DMS153 (cell line): ENCODE measurements around the gene ZNF467.

Source experiments
- DNase-seq: peaks from one replicate; lab custom pipeline; 2025; lab: John Stamatoyannopoulos, UW

Gene ZNF467

DNA sequence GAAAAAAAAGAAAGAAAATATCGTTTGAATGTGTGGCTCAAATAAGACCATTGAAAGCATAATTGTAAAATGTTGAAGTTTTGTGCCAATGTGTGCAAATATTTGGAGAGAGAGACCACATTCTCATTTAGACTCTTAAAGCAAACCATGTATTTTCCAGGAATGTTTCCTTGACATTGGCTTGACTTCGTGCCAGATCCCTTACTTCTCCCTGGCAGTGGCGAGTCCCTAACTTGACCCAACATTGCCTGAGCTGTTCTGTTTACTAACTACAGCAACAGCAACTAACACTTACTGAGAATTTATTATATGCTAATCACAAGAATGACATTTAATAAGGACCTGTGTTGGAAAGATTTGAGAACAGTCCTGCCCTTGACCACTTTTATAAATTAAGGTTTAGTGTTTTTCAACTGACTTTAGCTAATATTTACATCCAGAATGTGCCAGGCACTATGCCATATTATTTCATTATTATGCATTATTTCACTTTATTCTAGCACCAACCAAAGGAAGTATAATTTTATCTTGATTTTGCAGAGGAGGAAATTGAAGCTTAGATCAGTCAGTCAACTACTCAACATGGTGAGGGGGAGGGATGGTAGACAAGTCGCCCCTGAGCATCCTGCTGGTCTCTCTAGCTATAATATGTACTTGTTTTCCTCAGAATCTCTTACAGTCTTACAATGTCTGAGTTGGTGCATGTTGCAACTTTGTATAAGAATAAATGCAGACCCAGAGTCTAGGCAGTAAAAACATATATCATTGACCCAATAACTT, 29.7 kb downstream of the ZNF467 start:
- no peak for DNase-seq

DNA sequence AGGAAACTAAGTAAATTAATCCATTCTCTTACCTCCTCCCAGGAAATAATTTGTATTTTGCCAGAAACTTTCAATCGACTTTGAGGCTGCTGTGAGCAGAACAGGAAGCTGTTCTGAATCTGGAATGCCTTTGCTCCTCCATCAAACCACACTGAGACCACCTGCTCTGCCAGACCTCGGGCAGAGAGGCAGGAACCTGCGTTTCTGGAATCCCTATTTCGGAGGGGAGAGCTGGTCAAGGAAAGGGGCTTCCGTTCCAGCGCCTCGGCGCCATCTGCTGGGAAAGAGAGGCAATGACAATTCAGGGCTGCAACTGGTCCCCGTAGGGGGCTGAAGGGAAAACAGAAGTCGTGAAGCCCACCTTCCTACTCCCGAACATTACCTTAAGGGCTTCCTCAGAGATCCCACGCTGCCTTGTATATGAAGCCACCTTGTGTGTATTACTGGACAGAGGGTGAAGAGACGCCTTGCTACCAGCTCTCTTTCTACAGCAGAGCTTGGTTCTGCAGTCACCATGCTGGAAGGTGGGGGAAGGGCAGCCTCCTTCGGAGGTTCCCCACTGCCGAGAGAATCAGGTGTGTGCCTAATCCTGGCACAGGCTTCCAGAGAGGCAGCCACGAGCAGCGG, 31.2 kb downstream of the ZNF467 start:
- DNase-seq: peak; percentile 25

DNA sequence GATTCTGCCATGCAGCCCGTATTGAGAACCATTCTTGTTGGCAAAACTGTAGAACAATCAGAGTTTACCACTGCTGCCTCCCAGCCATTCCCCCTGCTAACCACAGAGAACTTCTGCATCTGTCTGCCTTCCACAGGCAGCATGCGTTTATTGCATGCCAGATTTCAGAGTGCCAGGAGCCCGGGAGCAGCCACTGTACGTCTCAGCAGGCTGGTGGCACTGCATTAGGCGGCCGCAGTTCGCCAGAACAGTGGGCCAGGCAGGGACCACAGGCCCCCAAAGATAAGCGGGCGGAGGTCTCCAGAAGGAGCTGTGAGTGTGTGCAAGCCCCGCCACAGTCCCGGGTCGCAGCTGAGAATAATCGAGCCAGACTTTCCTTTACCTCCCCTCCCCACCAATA, 31.8 kb downstream of the ZNF467 start:
- no peak for DNase-seq

DNA sequence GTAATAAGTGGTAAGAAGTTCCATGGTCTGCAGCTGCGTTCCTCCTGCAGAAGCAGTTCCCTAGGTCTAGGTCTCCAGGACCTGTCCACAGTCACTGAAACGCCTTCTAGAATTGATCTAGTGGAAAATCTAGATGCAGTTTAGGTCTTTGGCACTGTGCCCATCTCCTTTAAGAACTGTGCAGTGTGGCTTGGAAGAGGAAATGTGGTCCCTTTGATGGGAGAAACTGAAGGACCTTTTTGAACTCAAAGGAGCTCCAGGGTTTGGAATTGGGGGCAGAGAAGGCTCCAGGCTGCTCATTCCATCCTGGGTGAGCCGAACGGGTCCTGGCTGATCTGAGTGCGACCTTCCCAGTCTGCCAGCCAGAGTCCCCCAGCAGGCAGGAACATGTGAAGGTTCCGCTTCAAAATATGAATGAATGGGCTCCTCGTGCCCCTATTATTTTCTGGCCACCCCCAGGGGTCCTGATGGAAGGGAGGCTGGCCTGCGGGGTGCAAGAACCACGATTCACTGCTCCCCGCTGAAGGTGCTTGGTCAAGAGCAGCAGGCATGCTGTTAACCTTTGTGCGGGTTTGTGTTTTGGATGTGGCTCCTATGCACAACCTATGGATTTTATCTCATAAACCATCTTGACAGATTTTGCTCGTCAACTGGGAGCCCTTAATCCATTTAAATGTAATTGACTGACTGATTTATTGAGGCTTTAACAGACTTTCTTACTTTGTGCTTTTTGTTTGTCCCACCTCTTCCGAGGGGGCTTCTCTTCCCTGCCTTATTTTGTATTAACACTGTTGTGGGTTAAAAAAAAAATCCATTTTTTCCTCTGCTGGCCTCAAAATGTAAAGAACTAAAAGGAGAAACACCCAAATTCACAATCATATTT, 36.7 kb downstream of the ZNF467 start:
- no peak for DNase-seq

DNA sequence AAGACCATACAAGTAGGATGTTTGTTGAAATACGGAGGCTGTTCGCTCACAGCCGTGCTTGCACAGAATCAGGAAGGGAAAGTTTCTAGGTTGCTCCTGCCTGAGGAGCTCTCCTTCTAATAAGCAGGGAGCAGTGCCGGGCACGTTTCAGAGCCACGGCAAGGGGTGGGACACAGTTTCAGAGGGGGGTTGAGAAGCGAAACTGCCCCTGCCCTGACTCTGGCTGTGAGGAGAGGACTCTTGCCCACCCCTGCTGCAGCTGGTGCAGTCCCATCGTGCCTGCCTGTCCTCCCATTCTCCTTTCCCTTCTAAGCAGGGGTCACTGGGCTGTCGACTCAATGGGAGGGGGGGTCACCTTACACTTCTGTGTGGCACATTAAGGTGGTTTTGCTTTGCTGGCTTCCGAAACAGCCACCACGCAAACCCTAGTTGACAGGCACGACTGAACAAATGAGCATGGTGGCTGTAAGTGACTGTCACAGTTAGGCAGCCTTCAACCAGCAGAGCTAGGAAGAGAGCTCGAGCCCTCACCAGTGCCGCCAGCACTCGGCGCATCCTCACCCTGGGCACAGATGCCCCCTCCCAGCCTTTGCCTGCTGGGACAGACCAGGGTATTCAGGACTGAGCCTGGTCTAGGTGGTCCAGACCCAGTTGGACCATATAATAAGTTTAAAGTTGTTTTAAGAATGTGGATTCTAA, 37.5 kb downstream of the ZNF467 start:
- DNase-seq: no peak

DNA sequence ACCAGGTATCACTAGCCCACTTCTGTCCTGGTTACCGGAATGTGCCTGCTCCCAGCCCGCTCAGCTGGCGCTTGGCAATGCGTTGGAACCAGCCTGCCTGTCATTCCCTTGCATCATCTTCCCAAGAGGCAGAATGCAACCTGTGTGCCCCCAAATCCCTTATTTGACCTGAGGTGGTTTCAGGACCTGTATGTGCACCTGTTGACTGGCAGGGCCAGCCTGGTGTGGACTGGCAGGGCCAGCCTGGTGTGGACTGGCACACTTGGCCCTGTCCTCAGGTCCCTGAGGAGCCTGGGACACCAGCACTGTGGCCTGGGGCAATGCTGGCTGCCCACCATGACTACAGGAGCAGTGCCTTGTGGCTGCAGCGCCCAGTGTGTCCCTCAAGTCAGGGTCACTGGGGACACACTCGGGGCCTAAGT, 38.2 kb downstream of the ZNF467 start:
- no peak for DNase-seq

DNA sequence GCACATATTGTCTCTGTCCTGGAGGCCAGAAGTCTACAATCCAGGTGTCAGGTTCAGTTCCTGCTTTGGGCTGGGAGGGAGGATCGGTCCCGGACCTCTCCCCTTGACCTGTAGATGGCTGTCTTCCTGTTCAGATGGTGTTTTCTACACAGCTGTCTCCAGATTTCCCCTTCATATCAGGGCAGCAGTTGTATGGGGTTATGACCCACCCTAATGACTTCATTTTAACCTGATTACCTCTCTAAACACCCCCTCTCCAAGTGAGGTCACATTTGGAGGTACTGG, 38.7 kb downstream of the ZNF467 start:
- peak; percentile 25 for DNase-seq

DNA sequence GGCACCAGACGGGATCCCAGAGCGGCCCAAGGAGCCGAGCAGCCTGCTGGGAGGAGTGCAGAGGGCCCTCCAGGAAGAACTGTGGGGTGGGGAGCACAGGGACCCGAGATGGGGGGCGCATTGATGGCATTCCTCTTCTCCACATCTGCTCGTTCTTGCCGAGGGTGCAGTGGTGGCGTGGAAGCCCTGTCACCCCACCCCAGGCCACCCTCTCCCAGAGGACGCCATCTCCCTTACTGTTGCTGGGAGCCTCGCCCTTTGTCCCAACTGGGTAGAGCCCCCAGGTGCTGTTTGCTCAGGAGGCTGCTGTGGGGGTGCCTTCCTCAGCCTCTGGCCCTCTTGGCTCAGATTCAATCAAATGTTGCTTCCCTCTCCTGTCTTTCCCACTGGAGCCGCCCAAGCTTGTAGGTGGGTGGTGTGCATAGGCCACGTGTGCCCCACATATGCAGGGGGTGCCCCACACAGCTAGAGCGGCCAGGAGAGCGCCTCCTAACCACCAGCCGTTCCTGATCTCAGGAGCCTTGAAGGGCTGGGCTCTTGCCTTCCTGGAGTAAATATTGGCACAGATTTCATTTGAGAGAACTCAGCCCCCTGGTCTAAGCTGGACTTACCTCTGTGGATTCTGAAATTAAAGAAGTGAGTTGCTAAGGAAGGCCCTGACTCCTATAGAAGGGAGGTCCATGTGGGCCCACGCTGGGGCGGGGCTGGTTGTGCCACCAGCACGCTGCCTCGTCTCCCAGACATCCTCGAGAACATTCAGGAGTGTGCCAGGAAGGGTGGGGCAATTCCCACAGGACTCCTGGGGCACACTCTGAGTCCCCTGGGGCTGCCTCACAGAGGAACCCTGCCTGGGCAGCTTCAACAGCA, 39.2 kb downstream of the ZNF467 start:
- DNase-seq: no peak

DNA sequence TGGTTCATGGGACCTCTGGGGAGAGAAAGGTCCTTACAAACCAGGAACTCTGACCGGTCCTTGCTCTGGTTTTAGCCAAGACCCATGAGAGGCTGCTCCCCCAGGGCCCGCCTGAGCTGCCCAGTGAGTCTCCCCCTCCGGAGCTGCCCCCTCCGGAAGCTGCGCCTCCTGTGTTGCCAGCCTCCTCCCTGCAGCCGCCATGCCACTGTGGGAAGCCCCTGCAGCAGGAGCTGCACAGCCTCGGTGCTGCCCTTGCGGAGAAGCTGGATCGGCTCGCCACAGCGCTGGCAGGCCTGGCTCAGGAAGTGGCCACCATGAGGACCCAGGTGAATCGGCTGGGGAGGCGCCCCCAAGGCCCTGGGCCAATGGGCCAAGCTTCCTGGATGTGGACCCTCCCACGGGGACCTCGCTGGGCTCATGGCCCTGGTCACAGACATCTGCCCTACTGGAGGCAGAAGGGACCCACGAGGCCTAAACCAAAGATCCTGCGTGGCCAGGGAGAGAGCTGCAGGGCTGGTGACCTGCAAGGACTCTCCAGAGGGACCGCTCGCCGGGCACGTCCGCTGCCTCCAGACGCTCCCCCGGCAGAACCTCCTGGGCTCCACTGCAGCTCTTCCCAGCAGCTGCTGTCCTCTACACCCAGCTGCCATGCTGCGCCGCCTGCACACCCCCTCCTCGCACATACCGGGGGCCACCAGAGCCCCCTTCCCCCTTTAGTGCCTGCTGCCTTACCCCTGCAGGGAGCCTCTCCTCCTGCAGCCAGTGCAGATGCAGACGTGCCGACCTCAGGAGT, 40.1 kb downstream of the ZNF467 start:
- DNase-seq: no peak

DNA sequence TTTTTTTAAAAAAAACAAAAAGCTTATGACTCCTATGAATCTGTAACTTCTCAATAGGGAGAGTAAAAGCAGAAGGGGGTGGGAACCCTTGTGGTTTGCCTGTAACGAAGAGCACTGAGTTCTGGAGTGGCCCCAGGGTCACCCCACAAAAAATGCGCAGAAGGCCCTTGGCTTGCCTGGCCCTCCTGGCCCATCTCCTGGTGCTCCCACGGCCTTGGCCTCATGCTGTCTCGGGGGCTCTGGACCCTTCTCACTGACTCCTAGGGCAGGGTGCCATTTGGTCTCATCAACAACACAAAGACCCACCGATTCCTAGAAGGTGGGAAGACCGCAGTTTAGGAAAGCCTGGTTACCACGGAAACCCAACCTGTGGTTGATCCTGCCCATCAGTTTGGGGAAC, 40.8 kb downstream of the ZNF467 start:
- DNase-seq: no peak

DNA sequence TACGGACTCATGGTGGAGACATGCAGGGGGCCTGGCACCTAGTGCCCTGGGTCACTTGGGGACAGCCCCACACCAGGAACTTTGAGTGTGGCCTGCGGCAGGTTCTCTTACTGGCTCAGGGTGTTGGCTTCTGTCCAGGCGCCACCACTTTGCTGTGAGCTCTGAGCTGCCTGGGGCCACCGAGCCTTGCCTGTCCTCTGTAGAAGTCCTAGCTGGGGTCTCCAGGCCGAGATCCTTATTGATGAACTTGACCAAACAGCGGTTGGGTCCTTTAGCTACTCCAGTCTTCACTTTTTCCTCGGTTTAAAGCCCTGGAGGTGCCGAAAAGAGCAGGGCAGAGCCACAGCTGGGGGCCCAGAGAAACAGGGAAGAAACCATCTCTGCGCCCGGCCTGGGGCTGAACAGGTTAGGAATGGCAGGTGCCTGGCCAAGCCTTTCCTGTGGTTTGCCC, 41.3 kb downstream of the ZNF467 start:
- DNase-seq: no peak

DNA sequence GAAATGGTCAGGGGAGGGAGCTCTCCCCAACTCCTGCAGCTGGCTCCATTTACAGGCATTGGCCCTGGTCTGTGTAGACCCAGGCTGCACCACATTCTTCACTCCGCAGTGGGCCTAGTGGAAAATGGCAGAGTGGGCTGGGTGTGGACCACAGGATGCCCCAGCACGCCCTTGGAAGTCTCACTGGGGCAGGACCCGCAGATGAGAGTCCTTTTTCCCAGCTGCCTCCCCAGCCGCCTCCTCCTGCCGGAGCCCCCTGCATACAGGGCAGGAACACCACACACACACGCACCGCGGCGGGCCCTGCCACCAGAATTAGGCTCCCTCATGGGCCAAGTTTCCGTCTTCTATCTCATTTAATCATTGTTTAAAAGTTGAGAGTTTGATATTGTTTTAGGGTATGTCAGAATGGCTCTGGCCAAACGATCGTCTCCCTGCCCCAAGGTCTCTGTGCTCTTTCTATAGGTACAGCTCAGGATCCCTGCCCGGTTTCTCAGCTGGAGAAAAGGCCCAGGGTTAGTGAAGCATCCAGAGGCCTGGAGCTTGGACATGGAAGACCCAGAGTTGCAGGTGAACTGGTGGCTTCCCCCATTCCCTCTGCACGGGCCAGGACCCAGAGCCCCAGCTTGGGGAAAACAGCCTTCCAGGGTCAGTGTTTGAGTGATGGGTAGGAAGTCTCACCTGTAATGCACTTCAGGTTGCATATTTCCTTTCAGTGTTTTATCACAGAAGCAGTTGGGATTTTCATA, 42.0 kb downstream of the ZNF467 start:
- no peak for DNase-seq

DNA sequence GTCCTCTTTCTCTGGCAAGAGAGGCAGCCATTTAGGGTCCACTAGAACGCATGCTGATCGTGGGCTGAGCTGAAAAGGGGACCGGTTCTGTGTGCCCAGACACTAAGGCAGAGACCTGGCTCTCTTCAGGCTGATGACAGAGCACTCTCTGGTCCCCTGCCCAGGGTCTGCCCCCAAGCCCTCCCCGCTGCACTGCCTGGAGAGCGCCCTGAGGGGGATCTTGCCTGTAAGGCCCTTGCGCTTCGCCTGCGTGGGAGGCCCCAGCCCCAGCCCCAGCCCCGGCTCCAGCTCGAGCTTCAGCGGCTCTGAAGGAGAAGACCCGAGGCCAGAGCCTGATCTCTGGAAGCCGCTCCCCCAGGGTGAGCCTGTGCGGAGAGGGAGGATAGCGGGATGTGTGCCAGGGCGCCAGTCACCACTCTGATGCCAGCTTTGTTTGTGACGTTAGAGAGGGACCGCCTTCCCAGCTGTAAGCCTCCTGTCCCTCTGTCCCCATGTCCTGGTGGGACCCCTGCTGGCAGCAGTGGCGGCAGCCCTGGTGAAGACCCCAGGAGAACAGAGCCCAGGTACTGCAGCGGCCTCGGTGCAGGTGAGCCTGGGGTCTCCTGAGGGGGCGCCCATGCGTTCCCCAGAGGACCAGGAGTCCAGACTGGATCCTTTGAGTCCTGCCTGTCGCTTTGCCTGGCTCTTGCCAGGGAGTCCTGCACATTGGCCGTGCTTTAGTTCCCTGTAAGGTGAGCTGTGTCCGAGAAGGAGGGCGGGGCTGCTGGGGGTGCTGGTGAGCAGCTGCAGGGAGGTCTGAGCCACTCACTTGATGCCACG, 43.2 kb downstream of the ZNF467 start:
- no peak for DNase-seq

DNA sequence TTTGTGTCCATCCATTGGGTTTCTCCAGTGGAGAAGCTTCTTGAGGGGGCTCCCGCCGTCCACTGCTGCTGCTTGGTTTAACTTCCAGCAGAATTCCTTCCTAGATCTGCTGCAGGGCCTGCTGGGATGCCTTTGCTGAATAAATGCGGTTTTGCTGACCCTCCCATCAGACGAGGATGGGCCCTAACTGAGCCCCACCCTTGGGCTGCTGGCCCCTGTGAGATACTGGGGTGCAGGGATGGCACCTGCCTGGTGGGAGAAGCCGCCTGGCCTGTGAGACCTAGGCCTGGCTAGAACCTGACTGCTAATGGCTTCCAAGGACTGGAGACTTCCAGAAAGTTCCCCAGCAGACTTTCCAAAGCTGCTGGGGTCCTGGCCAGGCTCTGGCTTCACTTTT, 43.8 kb downstream of the ZNF467 start:
- no peak for DNase-seq

DNA sequence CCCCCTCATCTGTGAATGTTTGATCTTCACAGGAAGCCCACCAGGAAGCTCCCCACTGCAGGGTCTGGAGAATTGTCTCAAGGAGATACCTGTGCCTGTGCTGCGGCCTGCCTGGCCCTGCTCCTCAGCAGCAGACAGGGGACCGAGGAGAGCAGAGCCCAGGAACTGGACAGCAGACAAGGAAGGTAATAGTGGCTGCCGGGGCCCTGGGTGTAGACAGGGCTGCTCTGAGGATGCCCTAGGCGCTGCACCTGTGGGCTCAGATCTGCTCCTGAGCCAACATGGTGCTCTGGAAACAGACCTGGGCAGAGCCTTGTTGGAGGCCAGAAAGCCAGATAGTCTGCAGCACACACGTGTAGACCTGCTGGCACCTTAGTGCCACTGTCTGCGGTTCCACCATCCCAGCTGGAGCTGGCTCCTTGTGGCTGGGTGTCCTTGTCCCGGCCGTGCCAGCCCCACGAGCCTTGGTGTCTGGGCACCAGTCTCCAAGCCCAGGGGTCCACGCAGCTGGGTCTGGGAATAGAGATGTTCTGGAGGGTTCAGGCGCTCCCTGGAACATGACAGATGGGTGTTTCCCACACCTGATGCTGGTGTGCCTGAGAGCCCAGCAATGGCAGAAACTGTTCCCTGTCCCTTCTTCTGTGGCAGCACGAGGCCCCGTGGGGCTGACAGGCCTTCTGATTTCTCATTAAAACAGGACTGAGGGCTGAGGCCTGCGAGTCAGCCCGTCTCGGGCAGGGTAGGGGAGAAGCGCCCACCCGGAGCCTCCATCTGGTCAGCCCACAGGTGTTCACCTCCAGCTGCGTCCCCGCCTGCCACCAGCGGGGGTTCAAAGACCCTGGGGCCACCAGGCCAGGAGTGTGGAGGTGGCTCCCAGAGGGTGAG, 44.7 kb downstream of the ZNF467 start:
- no peak for DNase-seq

DNA sequence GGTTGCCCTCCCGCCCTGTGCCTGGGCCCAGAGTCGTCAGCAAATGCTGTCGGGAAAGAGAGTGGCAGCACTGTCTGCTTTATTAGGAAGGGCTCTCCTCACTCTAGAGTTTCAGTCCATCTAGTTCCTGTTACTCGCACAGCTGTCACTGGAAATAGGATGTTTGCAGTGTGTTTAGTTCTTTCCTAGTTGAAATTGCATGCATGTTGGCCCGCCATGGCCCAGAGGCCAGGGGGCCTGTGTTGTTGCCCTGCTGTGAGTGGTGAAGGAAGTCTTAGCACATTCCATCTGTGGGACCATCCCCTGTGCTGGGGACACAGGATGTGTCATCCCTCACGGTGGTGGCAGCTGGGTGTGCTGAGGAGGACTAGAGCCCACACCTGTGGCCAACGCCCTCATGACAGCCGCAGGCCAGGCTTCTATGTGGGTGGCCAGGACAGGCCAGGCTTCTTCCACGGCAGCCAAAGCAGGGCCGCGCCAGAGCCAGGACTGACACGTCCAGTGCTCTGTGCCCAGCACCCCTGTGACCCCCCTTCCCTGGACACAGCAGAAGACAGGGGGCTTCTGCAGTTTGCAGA, 45.4 kb downstream of the ZNF467 start:
- DNase-seq: no peak

DNA sequence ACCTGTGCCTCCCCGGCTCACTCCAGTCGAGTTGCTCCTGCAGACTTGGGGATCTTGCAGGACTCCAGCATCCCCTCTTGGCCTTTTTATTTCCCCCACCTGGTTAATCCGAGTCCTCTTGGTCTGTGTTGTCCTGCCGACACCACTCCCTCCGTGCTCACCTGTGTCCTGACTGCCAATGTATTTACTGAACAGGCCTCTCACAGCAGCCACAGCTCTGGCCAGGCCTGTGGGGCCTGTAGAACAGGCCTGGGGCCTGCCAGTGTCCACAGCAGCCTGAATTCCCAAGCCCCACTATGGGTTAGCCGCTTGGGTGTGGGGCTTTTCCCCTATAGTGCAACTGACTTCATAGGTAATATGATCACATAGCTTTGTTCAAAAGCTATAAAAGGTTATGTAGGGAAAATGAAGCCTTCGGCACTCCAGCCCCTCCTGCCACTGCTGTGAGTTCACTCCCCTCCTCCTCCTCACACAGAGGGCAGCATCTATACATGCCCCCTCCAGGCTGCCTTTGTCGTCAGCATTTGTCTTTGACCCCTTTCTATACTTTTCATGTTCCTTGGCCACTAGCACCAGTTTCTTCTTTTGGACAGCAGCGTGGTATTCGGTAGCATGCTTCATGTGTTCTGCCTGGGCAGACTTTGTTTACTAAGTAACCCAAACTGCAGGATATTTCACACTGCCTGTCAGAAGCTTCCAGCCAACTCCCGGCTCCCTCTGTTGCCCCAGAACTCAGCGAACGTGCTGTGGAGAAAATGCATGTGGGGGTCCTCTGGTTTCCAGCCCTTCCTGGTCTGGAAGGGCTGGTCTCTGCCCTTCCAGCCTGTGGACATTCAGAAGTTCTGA, 46.1 kb downstream of the ZNF467 start:
- no peak for DNase-seq
